Measurements from ENCODE around the gene COX19. TPM values are rescaled to one million over a fixed set of nuclear protein-coding genes. Genes with fewer than 3 reads are reported as not detected.
A peak's percentile ranks its signal among the peaks of the same experiment; 100 is the strongest.

COX19 gene
- total RNA-seq, 1 donor from 2014 or later: 20.3 TPM

- no peak for TF ChIP-seq CTCF (IDR thresholded peaks at IDR 0.05; ENCODE audit: unreplicated experiment)
Measured at GRCh38 chr7:940599-941408, 34.5 kb downstream of the COX19 start.

DNA sequence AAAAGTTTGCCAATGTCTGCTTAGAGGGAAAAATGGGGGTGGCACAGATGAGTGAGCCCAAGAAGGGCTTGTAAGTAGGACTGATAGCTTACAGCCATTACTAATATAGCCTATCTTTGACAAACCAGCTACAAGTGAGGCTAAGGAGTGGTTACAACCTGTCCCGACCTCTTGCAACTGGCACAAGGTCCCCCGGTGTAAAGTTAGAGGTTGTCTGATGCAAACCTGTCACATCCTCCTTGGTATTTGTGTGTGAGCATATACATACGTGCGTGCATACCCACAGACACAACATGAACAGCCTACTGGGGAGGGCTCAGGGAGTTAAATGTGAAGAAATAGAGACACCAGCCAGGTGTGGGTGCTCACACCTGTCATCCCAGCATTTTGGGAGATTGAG is 35.5 kb downstream of the COX19 start:
- no peak overlapping the region for H3K4me3 Mint-ChIP-seq (ENCODE audit: low read depth)
- no peak for DNase-seq (ENCODE audit: low spot score, unreplicated experiment)
- peaks cover 3% of the 10 kb centered on the region for H3K36me3 Mint-ChIP-seq (ENCODE audit: insufficient read depth)
- H3K27ac Mint-ChIP-seq: no peak overlapping the region
- TF ChIP-seq CTCF (IDR thresholded peaks at IDR 0.05; ENCODE audit: unreplicated experiment): no peak
- peaks cover 22% of the 10 kb centered on the region for H3K27me3 Mint-ChIP-seq
- H3K4me1 Mint-ChIP-seq (ENCODE audit: low read depth): no peaks in the 10 kb centered on the region
- H3K9me3 Mint-ChIP-seq (ENCODE audit: low read depth): peaks cover 16% of the 10 kb centered on the region

More at GRCh38 chr7:940599-941408, 34.5 kb downstream of the COX19 start:
- no peaks in the 10 kb centered on the region for H3K4me1 Mint-ChIP-seq (ENCODE audit: low read depth)
- no peak overlapping the region for H3K4me3 Mint-ChIP-seq (ENCODE audit: low read depth)
- DNase-seq (ENCODE audit: low spot score, unreplicated experiment): no peak
- peaks cover 22% of the 10 kb centered on the region for H3K27me3 Mint-ChIP-seq
- peaks cover 3% of the 10 kb centered on the region for H3K36me3 Mint-ChIP-seq (ENCODE audit: insufficient read depth)
- no peak overlapping the region for H3K27ac Mint-ChIP-seq
- H3K9me3 Mint-ChIP-seq (ENCODE audit: low read depth): peaks cover 16% of the 10 kb centered on the region

- no peak for DNase-seq (ENCODE audit: low spot score, unreplicated experiment)
- TF ChIP-seq CTCF (IDR thresholded peaks at IDR 0.05; ENCODE audit: unreplicated experiment): no peak
- Mint-ChIP-seq H3K36me3 (ENCODE audit: insufficient read depth) (peaks cover 3% of the 10 kb centered on the region), H3K4me3 (ENCODE audit: low read depth) (no peak overlapping the region), H3K9me3 (ENCODE audit: low read depth) (peaks cover 16% of the 10 kb centered on the region), H3K27me3 (peaks cover 22% of the 10 kb centered on the region), H3K27ac (no peak overlapping the region), H3K4me1 (ENCODE audit: low read depth) (no peaks in the 10 kb centered on the region)
Measured at GRCh38 chr7:938546-939185, 36.7 kb downstream of the COX19 start.

- DNase-seq (ENCODE audit: low spot score, unreplicated experiment): no peak
- Mint-ChIP-seq H3K9me3 (ENCODE audit: low read depth) (peaks cover 16% of the 10 kb centered on the region), H3K27ac (peak overlapping the region; percentile 16), H3K36me3 (ENCODE audit: insufficient read depth) (peaks cover 3% of the 10 kb centered on the region), H3K4me3 (ENCODE audit: low read depth) (no peak overlapping the region), H3K4me1 (ENCODE audit: low read depth) (no peaks in the 10 kb centered on the region), H3K27me3 (peaks cover 22% of the 10 kb centered on the region)
- no peak for TF ChIP-seq CTCF (IDR thresholded peaks at IDR 0.05; ENCODE audit: unreplicated experiment)
Measured at GRCh38 chr7:937856-938484, 37.4 kb downstream of the COX19 start.

- no peak for TF ChIP-seq CTCF (IDR thresholded peaks at IDR 0.05; ENCODE audit: unreplicated experiment)
- Mint-ChIP-seq H3K4me1 (ENCODE audit: low read depth) (no peaks in the 10 kb centered on the region), H3K27me3 (peaks cover 15% of the 10 kb centered on the region), H3K9me3 (ENCODE audit: low read depth) (peaks cover 14% of the 10 kb centered on the region), H3K4me3 (ENCODE audit: low read depth) (no peak overlapping the region), H3K27ac (no peak overlapping the region), H3K36me3 (ENCODE audit: insufficient read depth) (peaks cover 1% of the 10 kb centered on the region)
- no peak for DNase-seq (ENCODE audit: low spot score, unreplicated experiment)
Measured at GRCh38 chr7:936386-937054, 38.8 kb downstream of the COX19 start.
